Effector CD4-positive, alpha-beta T cell (primary cell): Measurements from ENCODE around the gene SLC31A2.

Source experiments
- DNase-seq: peaks from one replicate; pipeline ENCODE4 v3.0.0-alpha.2; 2020

SLC31A2 gene

DNA sequence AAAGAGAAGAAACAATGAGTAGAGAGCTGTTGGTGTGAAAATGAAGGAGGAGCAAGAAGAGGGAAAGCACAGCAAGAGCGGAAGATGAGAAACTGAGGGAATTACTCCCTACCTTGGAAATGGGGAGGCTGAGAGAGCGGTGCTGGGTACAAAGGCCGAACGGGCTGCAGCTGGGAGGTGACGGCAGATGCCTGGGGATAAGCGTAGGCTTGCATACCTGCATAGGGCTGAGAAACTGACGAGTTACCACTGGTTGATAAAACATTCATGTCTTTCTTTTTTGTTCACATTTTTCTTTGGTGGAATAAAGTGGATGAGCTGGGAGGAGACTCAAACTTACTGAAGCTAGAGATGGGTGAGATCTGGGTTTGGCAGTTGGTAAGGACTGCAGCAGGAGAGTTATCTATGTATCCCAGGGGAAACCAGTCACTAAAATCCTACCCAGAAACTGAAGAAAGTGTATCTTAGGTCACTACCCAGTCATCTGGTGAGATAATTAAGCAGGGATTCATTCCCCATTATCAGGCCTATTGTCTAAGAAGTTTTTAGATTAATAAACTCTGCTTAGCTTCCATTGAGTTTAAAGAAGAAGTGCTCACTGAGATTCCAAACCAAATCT is 35.4 kb downstream of the SLC31A2 start:
- no peak for DNase-seq

DNA sequence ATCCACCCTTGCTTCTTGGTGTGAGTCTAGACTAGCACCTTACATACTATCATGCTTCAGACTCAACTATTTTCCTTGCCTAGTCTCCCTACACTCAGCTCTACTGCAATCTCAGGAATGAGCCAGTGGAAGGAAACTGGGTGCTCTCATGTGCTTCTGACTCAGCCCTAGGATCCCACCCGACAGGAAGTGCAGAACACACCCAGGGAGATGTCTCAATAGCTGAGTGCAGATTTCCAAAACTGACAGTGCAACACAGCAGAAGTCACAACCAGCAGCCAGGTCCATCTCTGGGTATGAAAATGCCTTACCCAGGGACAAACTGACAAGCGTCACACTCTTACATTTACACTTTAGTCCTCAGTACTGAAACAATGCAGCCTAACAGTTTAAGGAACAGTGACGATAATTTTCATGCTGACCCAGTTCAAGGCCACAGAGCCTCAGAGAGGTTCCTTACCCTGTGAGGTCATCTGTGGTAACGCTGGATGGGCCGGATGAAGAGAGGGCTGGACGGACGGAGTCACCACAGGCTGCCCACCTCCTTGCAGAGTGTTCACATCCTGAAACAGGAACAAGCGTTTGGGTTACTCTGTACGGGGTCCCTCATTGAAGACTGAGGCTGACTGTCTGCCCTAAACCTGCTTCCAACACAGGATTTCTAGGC is 37.3 kb downstream of the SLC31A2 start:
- DNase-seq, result no peak

DNA sequence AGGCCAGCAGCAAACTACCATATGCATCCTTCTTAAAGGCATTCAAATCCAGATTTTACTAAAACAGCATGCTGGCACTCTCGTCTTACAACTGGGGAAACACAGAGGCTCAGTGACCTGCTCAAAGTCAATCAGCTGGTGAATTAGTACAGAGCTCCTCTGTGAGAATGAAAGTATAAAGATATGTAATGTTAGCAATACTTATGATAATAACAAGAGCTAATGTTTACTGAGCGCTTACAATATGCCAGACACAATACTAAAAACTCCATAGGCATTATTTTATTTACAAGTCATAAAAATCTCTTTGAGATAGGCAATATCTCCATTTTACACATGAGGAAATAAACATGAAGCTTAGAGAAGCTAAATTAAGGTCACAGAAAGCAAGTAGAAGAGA is 41.6 kb downstream of the SLC31A2 start:
- no peak for DNase-seq

DNA sequence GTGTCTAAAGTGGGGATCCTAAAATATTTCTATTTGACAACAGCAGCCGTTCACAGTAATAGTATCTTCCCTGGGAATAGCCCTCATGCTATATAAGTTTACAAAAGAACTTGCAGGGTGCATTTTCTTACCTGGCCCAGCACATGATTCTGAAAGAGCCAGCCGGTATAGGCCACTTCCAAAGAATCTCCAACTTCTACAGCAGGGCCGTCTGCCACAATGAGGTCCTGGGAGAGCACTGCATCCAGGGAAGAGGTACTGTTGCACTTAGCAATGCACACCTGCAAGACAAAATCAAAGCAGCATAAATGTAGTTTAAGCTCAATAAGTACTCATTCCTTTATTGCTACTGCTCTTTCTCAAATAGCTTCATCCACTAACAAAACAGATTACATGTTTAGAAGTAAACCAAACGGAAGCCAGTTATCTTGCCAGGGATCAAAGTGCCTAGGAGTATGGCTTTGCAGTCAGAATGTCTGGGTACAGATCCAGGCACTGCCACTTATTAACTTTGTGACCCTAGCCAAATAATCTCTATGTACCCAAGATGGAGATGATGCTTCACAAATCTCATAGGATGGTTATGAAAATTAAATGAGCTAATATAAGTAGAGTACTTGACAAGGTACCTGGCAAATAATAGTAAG is 49.0 kb downstream of the SLC31A2 start:
- DNase-seq, result no peak

DNA sequence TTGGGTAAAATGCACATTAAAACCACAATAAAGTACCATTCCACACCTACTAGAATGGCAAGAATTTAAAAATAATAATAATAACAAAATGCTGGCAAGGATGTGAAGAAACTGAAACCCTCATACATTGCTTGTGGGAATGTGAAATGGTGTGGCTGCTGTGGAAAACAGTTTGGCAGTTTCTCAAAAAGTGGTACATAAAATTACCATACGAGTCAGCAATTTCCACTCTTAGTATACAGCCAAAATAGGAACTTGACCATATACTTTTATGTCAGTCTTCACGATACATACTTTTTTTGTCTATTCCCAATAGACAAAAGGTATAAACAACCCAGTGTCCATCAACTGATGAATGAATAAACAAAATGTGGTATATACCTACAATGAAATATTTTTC is 54.6 kb downstream of the SLC31A2 start:
- DNase-seq, result no peak

DNA sequence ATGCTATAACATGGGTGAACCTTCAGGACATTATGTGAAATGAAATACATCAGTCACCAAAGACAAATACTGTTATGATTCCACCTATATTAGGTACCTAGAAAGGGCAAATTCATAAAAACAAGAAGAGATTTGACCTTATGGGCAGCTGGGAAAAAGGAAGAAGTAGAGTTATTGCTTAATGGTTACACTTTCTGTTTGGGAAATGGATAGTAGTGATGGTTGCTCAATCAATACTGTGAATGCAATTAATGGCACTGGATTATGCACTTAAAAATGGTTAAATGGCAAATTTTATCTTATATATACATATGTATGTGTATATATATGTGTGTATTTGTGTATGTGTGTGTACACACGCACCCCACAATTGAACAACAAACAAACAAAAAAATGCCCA is 55.1 kb downstream of the SLC31A2 start:
- DNase-seq, result no peak

GRCh38 chr9:113210815-113211214 is 60.0 kb downstream of the SLC31A2 start:
- no peak for DNase-seq
